Activated T-cell treated with anti-CD3 and anti-CD28 coated beads, Interleukin-2, amount 50 U/mL, for 48 hours (primary cell): ENCODE results near the gene SZT2.
"Not testable (repeated sequence)": the region's sequence is repeated elsewhere in the genome, so short reads cannot be mapped to it uniquely, and the experiment has no call there.

Source experiments
- DNase-seq, 2 experiments: peaks; one replicate each; pipeline ENCODE4 v3.0.0-alpha.2; 2020

Gene SZT2

GRCh38 chr1:43392702-43393101 lies 3.0 kb downstream of the SZT2 start:
- DNase-seq: no peak

GRCh38 chr1:43395523-43395922 lies 5.8 kb downstream of the SZT2 start:
- DNase-seq: no peak

DNA sequence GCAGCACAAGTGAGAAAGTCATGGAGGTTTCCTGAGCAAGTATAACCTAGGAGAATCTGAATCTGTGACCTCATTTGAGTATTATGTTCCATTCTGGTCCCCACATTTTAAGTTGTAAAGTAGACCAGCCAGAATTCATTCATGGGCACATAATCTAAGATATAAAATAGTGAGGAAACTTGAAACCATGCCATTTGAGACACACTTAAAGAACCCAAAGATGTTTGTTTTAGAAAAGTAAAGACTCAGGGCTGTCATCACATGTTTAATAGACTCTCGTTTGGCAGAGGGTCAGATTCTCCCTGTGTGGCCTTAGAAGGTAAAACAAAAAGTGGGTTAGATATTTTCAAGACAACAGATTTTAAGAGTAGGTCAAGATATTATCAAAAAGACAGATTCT lies 6.4 kb downstream of the SZT2 start:
- DNase-seq: no peak

GRCh38 chr1:43398227-43398626 lies 8.5 kb downstream of the SZT2 start:
- DNase-seq: no peak

DNA sequence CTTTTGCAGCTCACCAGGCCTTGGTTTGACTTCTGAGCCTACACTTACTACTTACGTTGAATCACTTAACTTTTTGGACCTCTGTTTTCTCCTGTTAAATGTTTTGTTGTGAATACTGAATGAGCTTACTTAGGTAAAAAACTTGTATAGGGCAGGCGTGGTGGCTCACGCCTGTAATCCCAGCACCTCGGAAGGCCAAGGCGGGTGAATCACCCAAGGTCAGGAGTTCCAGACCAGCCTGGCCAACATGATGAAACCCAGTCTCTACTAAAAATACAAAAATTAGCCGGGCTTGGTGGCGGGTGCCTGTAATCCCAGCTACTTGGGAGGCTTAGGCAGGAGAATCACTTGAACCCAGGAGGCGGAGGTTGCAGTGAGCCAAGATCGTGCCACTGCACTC lies 10.7 kb downstream of the SZT2 start:
- DNase-seq: not testable (repeated sequence)

DNA sequence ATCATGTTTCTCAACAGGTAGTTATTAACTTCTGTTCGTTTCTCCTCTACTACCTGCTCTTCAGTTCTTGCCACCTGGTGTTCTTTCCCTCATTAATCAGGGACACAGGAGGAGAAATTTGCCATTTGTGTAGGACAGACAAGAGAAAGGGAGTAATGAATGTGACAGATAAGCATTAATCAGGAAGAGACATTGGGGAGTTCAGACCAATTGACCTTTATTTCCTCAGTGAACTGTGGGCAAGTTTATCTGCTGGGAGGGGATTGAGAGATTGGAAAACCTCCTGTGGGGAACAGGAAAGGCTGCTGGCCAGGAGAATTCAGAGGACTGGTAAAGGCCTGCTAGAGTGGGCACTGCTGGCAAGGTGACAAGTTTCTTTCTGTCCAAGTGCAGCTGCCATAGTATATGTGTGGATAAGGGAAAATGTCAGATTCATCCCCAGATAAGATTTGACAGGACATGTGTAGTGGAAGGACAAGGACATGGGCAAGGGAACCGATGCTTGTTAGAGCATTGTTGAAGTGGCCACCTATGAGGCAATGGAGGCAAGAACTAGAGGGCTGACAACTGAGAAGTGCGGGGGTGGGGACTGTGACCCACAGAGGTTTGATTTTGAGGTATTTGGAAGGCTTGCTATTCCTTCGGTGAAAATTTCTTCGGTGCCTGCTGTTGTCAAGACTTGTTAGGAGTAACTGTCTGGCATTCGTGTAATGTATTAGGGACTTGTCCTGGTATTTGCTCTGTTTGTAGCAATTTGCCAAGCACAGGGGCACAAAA lies 12.6 kb downstream of the SZT2 start:
- DNase-seq: no peak

DNA sequence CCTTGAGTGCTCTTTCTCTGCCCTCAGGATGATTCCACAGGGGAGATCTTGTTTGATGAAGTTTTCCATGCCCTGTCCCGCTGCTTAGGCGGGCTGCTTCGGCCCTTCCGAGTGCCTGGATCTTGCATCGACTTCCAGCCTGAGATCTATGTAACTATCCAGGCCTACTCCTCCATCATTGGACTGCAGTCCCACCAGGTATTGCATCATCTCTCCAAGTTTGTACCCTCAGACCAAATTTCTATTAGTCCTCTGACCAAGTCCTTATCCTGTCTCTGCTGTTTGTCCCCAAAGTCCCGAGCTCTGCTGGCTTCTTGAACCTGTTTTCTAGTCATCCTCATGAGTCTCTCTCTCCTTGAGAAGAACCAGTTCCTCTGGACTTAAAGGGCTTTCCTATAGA lies 14.7 kb downstream of the SZT2 start:
- DNase-seq: no peak

GRCh38 chr1:43405219-43405875 lies 15.6 kb downstream of the SZT2 start:
- no peak for DNase-seq

DNA sequence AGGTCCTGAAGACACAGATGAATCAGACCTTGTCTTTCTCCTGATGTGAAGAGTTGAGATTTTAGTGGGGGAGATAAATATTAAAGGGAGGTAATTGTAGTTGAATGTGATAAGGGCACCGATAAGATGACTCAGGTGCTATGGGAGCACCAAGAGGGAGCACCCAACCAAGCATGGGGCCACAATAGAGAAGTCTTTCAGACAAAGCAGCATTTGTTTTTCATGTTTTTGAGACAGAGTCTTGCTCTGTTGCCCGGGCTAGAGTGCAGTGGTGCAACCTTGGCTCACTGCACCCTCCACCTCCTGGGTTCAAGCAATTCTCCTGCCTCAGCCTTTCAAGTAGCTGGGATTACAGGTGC lies 16.2 kb downstream of the SZT2 start:
- no peak for DNase-seq

GRCh38 chr1:43410571-43410970 lies 20.9 kb downstream of the SZT2 start:
- DNase-seq: no peak

- not testable (repeated sequence) for DNase-seq
These were observed 23.7 kb downstream of the SZT2 start for GRCh38 chr1:43413426-43413825.

DNA sequence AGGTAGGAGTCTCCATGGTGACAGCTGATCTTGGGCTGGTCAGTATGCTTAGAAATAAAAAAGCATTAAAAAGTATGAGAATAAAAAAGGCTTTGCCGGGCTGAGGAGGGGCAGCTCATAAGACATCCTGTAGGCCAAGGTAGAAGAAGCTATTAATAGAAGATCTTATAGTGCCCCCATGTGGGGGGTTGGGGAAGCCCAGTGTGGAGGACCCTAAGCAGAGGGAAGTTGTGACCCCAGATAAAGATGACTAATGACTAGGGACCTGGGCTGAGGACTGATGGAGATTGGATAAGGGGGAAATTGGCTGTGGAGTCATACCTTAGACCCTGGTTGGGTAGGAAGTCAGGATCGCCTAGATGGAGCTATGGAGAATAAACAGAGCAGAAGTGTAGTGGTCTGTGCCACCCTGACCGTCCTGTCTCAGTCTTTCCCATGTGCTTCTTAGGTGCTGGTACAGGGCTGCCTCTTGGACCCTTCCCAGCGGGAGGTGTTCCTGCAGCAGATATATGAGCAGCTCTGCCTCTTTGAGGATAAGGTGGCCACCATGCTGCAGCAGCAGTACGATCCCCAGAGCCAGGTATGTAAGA lies 25.0 kb downstream of the SZT2 start:
- peak; percentile 71 to 73 for DNase-seq

DNA sequence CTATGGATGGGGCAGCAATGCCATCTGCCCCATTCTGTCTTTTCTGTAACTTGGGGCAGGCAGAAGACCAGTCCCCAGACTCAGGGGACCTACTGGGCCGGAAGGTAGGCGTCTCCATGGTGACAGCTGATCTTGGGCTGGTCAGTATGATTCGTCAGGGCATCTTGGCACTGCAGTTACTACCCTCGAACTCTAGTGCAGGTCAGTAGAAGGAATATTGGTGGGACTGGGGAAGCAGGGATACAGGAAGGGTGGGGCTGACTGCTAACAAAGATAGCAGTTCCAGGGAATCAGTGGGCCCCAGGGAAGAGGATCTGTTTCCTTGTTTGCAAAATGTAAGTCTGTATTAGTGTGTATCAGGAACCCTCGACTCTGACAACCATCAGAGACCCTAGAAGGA lies 26.2 kb downstream of the SZT2 start:
- DNase-seq: no peak

- DNase-seq: no peak
These were observed 29.2 kb downstream of the SZT2 start for GRCh38 chr1:43418858-43419257.

DNA sequence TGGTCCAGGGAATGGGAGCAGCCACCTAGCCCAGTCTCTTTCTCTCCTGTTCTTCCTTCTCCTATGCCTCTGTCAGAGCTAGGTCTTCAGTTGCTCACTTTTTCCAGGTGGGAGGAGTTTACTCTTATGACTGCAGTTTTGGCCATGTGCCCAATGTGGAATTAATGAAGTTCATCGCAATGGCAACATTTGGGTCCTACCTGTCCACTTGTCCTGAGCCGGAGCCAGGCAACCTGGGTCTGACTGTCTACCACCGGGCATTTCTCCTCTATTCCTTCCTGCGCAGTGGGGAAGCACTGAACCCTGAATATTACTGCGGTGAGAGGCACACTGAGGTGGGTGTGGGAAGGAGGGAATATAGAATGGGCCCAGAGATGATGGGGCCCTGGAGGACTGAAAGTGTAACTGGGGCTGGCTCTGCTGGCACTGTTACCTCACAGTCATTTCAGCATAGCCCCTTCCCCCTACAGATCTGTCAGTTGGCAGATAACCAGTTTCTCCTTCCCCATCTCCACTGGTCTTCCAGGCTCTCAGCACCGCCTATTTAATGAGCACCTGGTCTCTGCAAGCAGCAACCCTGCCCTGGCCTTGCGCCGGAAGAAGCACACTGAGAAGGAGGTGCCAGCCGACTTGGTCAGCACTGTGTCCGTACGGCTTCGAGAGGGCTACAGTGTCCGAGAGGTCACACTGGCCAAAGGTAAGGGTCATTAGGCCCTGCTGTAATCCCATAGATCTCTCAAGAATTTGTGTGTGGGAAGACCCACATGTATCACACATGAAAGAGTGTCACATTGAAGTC lies 30.1 kb downstream of the SZT2 start:
- no peak for DNase-seq

GRCh38 chr1:43420874-43421273 lies 31.2 kb downstream of the SZT2 start:
- DNase-seq: no peak

DNA sequence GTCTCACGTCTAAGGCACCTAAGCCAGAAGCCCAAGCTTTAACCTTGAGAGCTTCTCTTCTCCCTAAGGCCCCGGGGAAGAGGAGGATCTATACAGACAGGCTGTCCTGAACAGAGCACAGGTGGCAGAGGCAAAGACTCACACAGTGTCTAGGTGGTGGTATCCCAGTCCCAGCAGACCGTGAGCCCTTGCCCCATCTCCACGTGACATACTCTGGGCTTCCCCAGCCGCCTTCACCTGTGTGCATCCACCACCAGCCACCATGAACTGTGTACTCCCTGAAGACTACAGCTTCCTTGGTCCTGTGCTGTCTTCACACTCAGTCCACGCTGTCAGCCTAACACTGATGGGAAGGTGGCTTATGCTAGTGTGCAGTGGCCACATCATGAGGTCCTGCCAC lies 31.7 kb downstream of the SZT2 start:
- no peak for DNase-seq

DNA sequence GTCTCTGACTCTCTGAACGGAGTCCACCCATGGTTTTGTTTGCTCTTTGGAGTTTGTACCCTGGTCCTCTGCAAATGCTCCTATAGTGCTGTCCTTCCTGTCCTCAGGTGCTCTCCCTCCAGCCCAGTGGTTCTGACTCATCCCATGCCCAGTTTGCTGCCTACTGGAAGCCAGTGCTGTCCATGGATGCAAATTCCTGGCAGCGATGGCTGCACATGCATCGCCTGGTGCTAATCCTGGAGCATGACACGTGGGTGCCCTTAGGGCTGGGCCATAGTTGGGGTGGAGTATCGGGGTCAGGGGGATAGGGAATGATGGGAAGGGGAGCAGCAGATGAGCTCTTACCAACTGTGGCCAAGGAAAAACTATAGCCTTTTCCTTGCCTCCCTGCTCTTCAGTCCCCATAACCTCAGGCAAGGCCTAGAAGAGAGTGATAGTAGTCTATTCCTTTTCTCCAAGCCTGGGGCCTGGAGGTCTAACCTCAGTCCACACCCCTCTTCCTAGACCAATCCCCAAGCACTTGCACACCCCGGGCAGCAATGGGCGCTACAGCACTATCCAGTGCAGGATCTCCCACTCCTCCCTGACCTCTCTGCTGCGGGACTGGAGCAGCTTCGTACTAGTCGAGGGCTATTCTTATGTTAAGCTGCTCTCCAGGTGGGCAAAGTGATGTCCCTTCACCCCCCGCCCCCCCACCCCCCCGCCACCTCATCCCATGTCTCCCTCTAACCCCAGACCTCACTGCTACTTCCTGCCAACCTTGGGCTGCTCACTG lies 32.5 kb downstream of the SZT2 start:
- no peak for DNase-seq

GRCh38 chr1:43422995-43423671 lies 33.4 kb downstream of the SZT2 start:
- no peak for DNase-seq

GRCh38 chr1:43423672-43424550 lies 34.2 kb downstream of the SZT2 start:
- peak in 1 of 2 experiments; percentile 22 for DNase-seq

GRCh38 chr1:43425045-43425444 lies 35.3 kb downstream of the SZT2 start:
- DNase-seq: no peak
